Spleen (tissue), 3 donors: ENCODE data around the gene PAM.

ENCODE experiments used
- POLR2A ChIP-seq, 3 donors: fragments of 450-650 bp; IDR thresholded peaks; one replicate each; pipeline ENCODE4 v1.5.1; 2017; ENCODE audit warnings: antibody characterized with exemption in 3 of 3, mild to moderate bottlenecking in 1 of 3
- POLR2AphosphoS5 ChIP-seq, 3 donors: sonication (generic); formaldehyde crosslinking; IDR thresholded peaks; one replicate each; pipeline ENCODE4 v1.5.1; 2017; ENCODE audit warnings: antibody characterized with exemption in 3 of 3

GRCh38 chr5:102946414-102946813 lies 191.3 kb downstream of the PAM start:
- TF ChIP-seq POLR2A (IDR thresholded peaks at IDR 0.05): no peak
- no peak for TF ChIP-seq POLR2AphosphoS5 (IDR thresholded peaks at IDR 0.05)
